GM18505 (cell line): ENCODE data around the gene EEFSEC.

Experiments used
- ATAC-seq: cut with Tn5 transposase; IDR thresholded peaks from one replicate; pipeline ENCODE4 v1.9.1; 2021; ENCODE audit not compliant: unreplicated experiment
- POLR2A ChIP-seq: IDR thresholded peaks from 4 replicates; pipeline ENCODE4 v1.6.1; 2011; ENCODE audit warnings: borderline replicate concordance; ENCODE audit not compliant: insufficient read depth, insufficient read length; ENCODE audit errors: extremely low read depth

EEFSEC gene

GRCh38 chr3:128260275-128260674, 107.0 kb downstream of the EEFSEC start:
- no peak for TF ChIP-seq POLR2A
- no peak for ATAC-seq

GRCh38 chr3:128262457-128262856, 109.2 kb downstream of the EEFSEC start:
- ATAC-seq = no peak
- TF ChIP-seq POLR2A = no peak

GRCh38 chr3:128263118-128263517, 109.8 kb downstream of the EEFSEC start:
- TF ChIP-seq POLR2A = no peak
- no peak for ATAC-seq

GRCh38 chr3:128263946-128264345, 110.7 kb downstream of the EEFSEC start:
- no peak for TF ChIP-seq POLR2A
- ATAC-seq = no peak

- TF ChIP-seq POLR2A = no peak
- no peak for ATAC-seq
Measured at GRCh38 chr3:128266453-128266852, 113.2 kb downstream of the EEFSEC start.

GRCh38 chr3:128267541-128267940, 114.3 kb downstream of the EEFSEC start:
- no peak for ATAC-seq
- no peak for TF ChIP-seq POLR2A

- TF ChIP-seq POLR2A = no peak
- ATAC-seq = no peak
Measured at GRCh38 chr3:128269006-128269775, 115.9 kb downstream of the EEFSEC start.

- TF ChIP-seq POLR2A = no peak
- no peak for ATAC-seq
Measured at GRCh38 chr3:128269796-128270195, 116.5 kb downstream of the EEFSEC start.

GRCh38 chr3:128270559-128271492, 117.5 kb downstream of the EEFSEC start:
- ATAC-seq = no peak
- no peak for TF ChIP-seq POLR2A

DNA sequence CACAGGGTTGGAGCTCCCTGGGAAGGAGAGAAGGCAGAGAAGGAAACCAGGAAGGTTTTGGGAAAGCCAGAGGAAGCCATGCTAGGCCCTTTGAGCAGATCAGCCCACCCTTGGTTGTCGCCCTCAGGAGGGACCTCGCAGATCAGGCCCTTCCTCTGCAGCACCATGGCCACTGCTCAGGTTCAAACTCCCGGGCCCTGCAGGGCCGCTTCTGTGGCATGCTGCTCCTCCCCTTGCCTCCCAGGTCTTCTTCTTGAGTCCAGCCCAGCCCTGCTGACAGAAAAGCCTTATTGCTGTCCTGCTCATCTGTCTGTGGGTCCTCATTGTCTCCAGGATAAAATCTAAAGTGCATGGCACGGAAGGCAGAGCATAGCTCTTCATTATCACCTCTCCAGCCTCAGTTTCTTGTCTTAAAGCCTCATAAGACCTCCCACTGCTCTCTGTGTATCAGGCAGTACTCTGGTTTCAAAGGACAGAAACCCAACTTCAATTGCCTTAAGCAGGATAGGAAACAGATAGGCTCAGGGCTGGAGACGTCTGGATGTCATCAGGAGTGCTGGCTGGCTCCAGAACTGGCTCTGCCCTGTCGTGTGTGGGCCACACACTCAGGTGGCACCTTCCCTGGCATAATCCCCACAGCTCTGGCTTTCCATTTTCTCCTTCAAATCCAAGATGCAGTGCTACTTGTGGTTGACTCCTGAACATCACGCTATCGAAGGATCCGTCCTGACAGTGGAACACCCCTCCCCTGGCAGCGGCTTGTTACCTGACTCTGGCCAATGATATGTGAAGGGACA, 118.5 kb downstream of the EEFSEC start:
- ATAC-seq = no peak
- no peak for TF ChIP-seq POLR2A

DNA sequence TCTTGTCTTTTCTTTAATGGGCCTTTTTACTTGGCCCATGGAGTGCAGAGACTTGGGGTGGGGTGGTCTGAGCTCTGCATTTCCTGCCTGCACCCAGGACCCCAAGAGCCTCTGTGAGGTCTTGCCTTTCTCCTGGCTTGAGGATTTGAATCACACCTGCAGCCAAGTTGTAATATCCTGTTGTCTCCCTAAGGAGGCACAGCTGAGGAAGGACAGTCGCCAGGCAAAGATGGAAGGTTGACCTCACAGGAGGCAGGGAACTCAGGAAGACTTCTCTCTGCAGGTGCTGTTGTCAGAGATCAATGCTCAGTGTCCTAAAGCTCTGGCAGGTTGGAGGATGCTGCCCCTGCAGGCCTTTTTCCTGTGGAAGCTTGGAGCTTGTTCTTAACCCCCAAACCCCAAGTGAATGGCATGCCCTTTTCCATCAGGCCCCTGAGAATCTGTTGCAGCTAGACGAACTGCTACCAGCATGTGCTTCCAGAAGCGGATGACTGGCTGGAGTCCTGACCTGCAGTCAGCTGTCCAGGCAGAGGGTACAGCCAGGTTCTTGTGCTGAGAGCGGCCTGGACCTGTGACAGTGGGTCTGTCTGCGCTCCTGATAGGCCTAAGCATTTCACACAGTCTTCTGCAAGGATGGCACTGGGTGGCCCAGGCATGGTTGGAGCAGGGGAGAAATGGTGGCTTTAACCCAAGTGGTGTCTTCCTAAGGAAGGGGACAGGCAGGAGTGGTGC, 120.0 kb downstream of the EEFSEC start:
- TF ChIP-seq POLR2A = no peak

GRCh38 chr3:128273841-128274573, 120.7 kb downstream of the EEFSEC start:
- ATAC-seq = no peak
- TF ChIP-seq POLR2A = no peak

More for the DNA sequence above, 120.0 kb downstream of the EEFSEC start:
- ATAC-seq = no peak

DNA sequence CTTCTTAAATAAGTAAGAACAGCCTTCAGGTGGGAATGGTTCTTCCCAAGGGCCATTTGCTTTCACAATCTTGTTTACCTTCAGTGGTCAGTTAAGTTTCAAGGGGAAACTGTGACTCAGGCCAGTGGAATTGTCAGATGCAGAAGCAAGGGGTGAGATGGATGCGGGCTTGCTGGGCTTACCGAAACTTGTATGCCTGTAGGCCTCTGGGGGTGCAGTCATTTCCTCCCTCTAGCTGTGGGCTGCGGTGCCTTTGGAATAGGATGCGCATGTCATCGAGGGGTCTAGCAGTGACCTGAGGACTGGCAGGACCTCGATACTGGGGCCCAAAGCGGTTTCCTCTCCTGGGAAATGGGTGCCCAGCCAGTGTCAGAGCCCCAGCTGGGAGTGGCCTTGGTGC, 121.6 kb downstream of the EEFSEC start:
- ATAC-seq = no peak
- no peak for TF ChIP-seq POLR2A
